ENCODE measurements around the gene TSC22D2.

TSC22D2 gene

DNA sequence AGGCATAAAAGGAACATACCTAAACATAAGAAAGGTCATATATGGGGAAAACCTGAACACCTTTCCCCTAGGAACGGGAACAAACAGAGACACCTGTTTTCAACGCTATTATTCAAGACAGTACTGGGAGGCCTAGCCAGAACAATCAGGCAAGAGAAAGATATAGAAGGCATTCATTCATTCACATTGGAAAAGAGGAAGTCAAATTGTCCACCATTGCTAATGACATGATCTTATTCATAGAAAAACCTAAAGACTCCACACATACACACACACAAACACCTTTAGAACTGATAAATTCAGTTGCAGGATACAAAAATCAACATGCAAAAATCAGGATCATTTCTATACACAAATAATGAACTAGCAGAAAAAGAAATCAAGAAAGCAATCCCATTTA lies 101.7 kb downstream of the TSC22D2 start:
- TF ChIP-seq, protein P1, sequence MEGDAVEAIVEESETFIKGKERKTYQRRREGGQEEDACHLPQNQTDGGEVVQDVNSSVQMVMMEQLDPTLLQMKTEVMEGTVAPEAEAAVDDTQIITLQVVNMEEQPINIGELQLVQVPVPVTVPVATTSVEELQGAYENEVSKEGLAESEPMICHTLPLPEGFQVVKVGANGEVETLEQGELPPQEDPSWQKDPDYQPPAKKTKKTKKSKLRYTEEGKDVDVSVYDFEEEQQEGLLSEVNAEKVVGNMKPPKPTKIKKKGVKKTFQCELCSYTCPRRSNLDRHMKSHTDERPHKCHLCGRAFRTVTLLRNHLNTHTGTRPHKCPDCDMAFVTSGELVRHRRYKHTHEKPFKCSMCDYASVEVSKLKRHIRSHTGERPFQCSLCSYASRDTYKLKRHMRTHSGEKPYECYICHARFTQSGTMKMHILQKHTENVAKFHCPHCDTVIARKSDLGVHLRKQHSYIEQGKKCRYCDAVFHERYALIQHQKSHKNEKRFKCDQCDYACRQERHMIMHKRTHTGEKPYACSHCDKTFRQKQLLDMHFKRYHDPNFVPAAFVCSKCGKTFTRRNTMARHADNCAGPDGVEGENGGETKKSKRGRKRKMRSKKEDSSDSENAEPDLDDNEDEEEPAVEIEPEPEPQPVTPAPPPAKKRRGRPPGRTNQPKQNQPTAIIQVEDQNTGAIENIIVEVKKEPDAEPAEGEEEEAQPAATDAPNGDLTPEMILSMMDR (IDR thresholded peaks at IDR 0.05; ENCODE audit: low read depth, low read length, missing control alignments): no peak
- no peak overlapping the region for H3K4me3 ChIP-seq (ENCODE audit: low read depth, low read length)
- no peak for DNase-seq (ENCODE audit: low read depth)

DNA sequence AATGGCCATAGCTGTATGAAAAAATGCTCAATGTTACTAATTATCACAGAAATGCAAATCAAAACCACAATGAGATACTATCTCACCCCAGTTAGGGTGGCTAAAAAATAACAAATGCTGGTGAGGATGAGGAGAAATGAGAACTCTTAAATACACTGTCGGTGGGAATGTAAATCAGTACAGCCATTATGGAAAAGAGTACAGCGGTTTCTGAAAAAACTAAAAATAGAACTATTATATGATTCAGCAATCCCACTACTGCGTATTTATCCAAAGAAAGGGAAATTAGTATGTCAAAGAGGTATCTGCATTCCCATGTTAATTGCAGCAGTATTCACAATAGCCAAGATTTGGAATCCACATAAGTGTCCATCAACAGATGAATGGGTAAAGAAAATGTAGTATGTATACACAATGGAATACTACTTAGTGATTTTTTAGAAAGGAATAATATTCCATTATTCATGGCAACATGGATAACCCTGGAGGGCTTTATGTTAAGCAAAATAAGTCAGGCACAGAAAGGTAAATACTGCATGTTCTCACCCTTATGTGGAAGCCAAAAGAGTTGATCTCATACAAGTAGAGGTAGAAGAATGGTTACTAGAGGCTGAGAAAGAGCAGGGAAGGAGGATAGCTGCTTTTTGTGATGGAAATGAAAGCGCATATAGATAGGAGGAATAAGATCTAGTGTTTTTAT lies 103.2 kb downstream of the TSC22D2 start:
- no peak for DNase-seq (ENCODE audit: low read depth)
- TF ChIP-seq, protein P1 (IDR thresholded peaks at IDR 0.05; ENCODE audit: low read depth, low read length, missing control alignments): no peak
- H3K4me3 ChIP-seq (ENCODE audit: low read depth, low read length): no peak overlapping the region

DNA sequence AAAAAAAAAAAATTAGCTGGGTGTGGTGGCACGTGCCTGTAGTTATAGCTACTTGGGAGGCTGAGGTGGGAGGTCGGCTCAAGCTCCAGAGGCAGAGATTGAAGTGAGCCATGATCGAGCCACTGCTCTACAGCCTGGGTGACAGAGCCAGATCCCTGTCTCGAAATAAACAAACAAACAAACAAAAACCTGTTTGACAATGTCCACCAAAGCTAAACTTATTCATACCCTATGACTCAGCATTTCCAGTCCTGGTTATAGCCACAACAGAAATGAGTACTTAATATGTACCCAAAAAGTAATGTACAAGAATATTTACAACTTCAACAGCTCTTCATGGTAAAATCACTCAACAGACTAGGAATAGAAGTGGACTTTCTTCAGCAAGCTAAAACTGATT lies 107.1 kb downstream of the TSC22D2 start:
- no peak overlapping the region for H3K4me3 ChIP-seq (ENCODE audit: low read depth, low read length)
- TF ChIP-seq, protein P1 (IDR thresholded peaks at IDR 0.05; ENCODE audit: low read depth, low read length, missing control alignments): no peak
- no peak for DNase-seq (ENCODE audit: low read depth)

Data from GM12864 (cell line).